AG09309 (cell line): ENCODE data around the gene CTNND2.

Experiments used
- DNase-seq: peaks from one replicate; pipeline ENCODE4 v3.0.0-alpha.2; 2010; ENCODE audit warnings: low read depth
- H3K4me3 ChIP-seq: 2 replicates; pipeline ENCODE4 v1.5.1; 2011; ENCODE audit warnings: mild to moderate bottlenecking, low read depth, low read length, moderate library complexity; ENCODE audit not compliant: control insufficient read depth
- CTCF ChIP-seq: IDR thresholded peaks from 2 replicates; pipeline ENCODE4 v1.5.1; 2011; ENCODE audit warnings: mild to moderate bottlenecking, low read depth, low read length, inconsistent platforms; ENCODE audit not compliant: insufficient read depth, control insufficient read depth; ENCODE audit errors: missing control alignments

The CTNND2 gene, protein sequence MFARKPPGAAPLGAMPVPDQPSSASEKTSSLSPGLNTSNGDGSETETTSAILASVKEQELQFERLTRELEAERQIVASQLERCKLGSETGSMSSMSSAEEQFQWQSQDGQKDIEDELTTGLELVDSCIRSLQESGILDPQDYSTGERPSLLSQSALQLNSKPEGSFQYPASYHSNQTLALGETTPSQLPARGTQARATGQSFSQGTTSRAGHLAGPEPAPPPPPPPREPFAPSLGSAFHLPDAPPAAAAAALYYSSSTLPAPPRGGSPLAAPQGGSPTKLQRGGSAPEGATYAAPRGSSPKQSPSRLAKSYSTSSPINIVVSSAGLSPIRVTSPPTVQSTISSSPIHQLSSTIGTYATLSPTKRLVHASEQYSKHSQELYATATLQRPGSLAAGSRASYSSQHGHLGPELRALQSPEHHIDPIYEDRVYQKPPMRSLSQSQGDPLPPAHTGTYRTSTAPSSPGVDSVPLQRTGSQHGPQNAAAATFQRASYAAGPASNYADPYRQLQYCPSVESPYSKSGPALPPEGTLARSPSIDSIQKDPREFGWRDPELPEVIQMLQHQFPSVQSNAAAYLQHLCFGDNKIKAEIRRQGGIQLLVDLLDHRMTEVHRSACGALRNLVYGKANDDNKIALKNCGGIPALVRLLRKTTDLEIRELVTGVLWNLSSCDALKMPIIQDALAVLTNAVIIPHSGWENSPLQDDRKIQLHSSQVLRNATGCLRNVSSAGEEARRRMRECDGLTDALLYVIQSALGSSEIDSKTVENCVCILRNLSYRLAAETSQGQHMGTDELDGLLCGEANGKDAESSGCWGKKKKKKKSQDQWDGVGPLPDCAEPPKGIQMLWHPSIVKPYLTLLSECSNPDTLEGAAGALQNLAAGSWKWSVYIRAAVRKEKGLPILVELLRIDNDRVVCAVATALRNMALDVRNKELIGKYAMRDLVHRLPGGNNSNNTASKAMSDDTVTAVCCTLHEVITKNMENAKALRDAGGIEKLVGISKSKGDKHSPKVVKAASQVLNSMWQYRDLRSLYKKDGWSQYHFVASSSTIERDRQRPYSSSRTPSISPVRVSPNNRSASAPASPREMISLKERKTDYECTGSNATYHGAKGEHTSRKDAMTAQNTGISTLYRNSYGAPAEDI (N-terminal part only)

GRCh38 chr5:11904265-11904906, at the start of gene CTNND2:
CTNND2 (minus strand) TSS chr5:11904446; CDS start chr5:11903853, 593 bp downstream.
- no peak for TF ChIP-seq CTCF
- H3K4me3 ChIP-seq = no peak within 1 kb of the TSS
- DNase-seq = no peak

GRCh38 chr5:11946317-11946716, 42.1 kb upstream of the CTNND2 start:
- H3K4me3 ChIP-seq = no peak overlapping the region
- no peak for TF ChIP-seq CTCF
- no peak for DNase-seq

DNA sequence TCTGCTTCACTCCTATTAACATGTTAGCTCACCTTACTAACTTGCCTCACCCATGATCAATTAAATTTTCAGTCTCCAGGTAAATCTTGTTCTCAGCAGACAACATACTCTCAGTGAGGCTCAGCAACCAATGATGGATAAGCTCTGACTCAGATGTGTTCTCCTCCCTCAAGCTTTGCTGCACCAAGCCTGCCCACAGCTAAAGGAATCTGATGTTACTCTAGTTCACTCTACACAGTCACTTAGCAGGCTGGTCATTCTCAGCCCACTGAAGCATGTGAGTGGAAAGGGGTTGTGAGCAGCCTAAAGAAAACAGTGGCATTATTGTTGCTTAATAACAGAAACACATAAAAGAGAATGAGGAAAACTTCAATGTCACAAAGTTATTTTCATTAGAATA, 37.3 kb upstream of the CTNND2 start:
- no peak for DNase-seq
- TF ChIP-seq CTCF = no peak
- H3K4me3 ChIP-seq = no peak overlapping the region

DNA sequence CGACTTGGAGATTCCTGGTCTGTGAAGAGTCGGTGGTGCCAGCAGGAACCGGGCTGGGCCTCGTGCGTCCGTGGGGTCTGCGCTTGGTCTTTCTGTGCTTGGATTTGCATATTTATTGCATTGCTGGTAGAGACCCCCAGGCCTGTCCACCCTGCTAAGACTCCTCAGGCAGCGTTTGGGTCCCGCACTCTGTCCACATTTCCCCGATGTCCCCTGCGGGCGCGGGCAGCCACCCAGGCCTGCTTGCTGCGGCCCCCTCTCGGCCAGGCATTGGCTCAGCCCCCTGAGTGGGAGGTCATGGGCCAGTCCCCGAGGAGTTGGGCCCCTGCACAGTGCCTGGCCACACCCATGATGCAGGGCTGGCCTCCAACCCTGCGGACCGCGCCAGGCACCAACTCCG, 27.4 kb upstream of the CTNND2 start:
- TF ChIP-seq CTCF = no peak
- H3K4me3 ChIP-seq = no peak overlapping the region
- no peak for DNase-seq

DNA sequence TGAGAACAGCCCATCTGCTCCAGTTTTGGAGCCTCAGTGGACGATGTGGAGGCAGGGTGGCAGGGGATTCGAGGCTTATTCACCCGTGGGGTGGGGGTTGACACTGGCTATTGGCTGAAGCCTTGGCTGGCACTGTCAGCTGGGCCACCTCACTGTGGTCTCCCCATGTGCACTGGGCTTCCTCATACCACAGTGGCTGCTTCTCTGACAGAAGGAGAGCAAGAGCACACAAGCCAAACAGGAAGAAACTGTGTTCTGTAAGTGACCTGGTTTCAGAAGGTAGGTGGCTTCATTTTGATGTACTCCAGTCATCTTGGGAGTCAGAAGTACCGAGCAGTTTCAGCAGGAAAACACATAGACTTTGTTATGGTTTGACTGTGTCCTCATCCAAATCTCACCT, 24.7 kb upstream of the CTNND2 start:
- no peak overlapping the region for H3K4me3 ChIP-seq
- no peak for DNase-seq
- TF ChIP-seq CTCF = no peak

DNA sequence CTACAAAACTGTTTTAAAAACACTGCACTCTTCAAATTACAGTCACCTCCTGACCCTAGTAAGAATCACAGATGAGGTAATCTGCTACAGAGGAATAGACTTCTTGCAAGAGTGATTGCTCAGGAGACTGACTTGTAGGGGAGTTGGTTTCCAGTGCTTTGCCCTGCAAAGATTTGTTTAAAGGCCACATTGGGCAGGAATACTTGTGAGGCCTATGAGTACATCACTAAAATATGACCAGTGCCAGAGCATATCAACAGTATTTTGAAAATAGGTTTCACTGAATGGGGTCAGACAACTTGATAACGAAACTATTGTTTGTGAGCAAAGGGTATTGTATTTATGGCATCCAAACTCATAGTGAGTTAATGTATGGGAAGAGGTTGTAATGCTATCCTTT, 21.5 kb upstream of the CTNND2 start:
- TF ChIP-seq CTCF = no peak
- H3K4me3 ChIP-seq = no peak overlapping the region
- DNase-seq = no peak
